HepG2 (cell line): ENCODE data around the gene SERPINB10. TPM values are rescaled to one million over a fixed set of nuclear protein-coding genes. Genes with fewer than 3 reads are reported as not detected.

Source experiments
- ATAC-seq: fragments of 200-7000 bp; cut with Tn5 transposase; 3 replicates; pipeline ENCODE4 v1.9.1; 2020; ENCODE audit warnings: mild to moderate bottlenecking, moderate library complexity
- BruUV-seq: library from RNA; stranded (reverse); fragments of 400-500 nt; replicated peaks from 2 replicates; lab custom pipeline; 2021; lab: Mats Ljungman, UMichigan
- CTCF ChIA-PET: fragments of 300-600 bp; formaldehyde crosslinking; extraction: SDS; loops from one replicate; lab custom pipeline; 2021; ENCODE audit warnings: low total read pairs, inconsistent platforms, low intra/inter-chr PET ratio; lab: Yijun Ruan, JAX
- POLR2A ChIA-PET: fragments of 350-600 bp; sonication (Branson Sonifier 250); formaldehyde crosslinking; loops from one replicate; lab custom pipeline; 2020; ENCODE audit warnings: antibody characterized with exemption, inconsistent platforms; lab: Yijun Ruan, JAX
- DNase-seq: peaks from one replicate; pipeline ENCODE4 v3.0.0-alpha.2; 2015; ENCODE audit warnings: low spot score
- FAIRE-seq: peaks from 3 replicates; lab custom pipeline; 2011; peaks lifted over from hg19 to GRCh38; lab: Jason Lieb, UNC
- H2AFZ ChIP-seq: one replicate; pipeline ENCODE4 v1.6.1; 2011; ENCODE audit warnings: low read length, inconsistent platforms
- H3K27ac ChIP-seq: fragments of 300-600 bp; 3 replicates; pipeline ENCODE4 v1.8.0; 2011; ENCODE audit warnings: mixed run types, mild to moderate bottlenecking, mixed read lengths, low read length, inconsistent platforms; ENCODE audit not compliant: insufficient read depth; ENCODE audit errors: extremely low read length
- H3K27me3 ChIP-seq, 2 experiments: fragments of 200-600 bp in 1 of 2; 2 replicates in 1 of 2; 3 replicates in 1 of 2; pipeline versions ENCODE4 v1.6.0 to v1.8.0; 2011; ENCODE audit warnings: low read length in 2 of 2, mild to moderate bottlenecking in 2 of 2, moderate library complexity in 2 of 2, inconsistent platforms in 1 of 2; ENCODE audit not compliant: insufficient read depth in 2 of 2, control insufficient read depth in 1 of 2
- H3K36me3 ChIP-seq, 2 experiments: fragments of 200-600 bp in 1 of 2; replicated peaks in 1 of 2; 2 replicates in 1 of 2; 3 replicates in 1 of 2; pipeline versions ENCODE4 v1.5.1 to v1.8.0; 2011; ENCODE audit warnings: low read length in 2 of 2, inconsistent platforms in 1 of 2; ENCODE audit not compliant: insufficient read depth in 2 of 2, control insufficient read depth in 1 of 2
- H3K4me1 ChIP-seq: 2 replicates; pipeline ENCODE4 v1.5.1; 2012; ENCODE audit warnings: low read length, inconsistent platforms; ENCODE audit not compliant: insufficient read depth
- H3K4me2 ChIP-seq: 2 replicates; pipeline ENCODE4 v1.6.0; 2011; ENCODE audit warnings: low read depth, low read length, inconsistent platforms
- H3K4me3 ChIP-seq, 3 experiments: fragments of 200-600 bp in 1 of 3; sonication (generic), shearing (Covaris generic) in 1 of 3; replicated peaks in 1 of 3; 2 replicates each; pipeline ENCODE4 v1.5.1; 2011 to 2016; ENCODE audit warnings: low read length in 3 of 3, inconsistent platforms in 2 of 3, low read depth in 2 of 3, mild to moderate bottlenecking in 2 of 3, control low read depth in 1 of 3, mixed read lengths in 1 of 3; ENCODE audit not compliant: insufficient read depth in 1 of 3
- H3K79me2 ChIP-seq: one replicate; pipeline ENCODE4 v1.6.1; 2011; ENCODE audit warnings: low read length, inconsistent platforms; ENCODE audit not compliant: insufficient read depth
- H3K9ac ChIP-seq: 2 replicates; pipeline ENCODE4 v1.6.0; 2011; ENCODE audit warnings: mild to moderate bottlenecking, low read depth, low read length, inconsistent platforms; ENCODE audit not compliant: insufficient read depth
- H3K9me3 ChIP-seq: 2 replicates; pipeline ENCODE4 v1.5.1; 2012; ENCODE audit warnings: mild to moderate bottlenecking, low read length
- H4K20me1 ChIP-seq: 2 replicates; pipeline ENCODE4 v1.6.0; 2011; ENCODE audit warnings: inconsistent platforms, mild to moderate bottlenecking, low read length, moderate library complexity; ENCODE audit not compliant: insufficient read depth
- AGO2 ChIP-seq: fragments of 200-400 bp; formaldehyde crosslinking; optimal IDR thresholded peaks from 2 replicates; pipeline ENCODE3; 2017; ENCODE audit warnings: mild to moderate bottlenecking, low read depth, low read length, moderate library complexity
- ARNT ChIP-seq: fragments of 450-650 bp; IDR thresholded peaks from 2 replicates; pipeline ENCODE4 v1.6.1; 2017
- CHD4 ChIP-seq: fragments of 200-600 bp; sonication (generic); IDR thresholded peaks from 2 replicates; pipeline ENCODE4 v1.7.0; 2017; ENCODE audit warnings: mild to moderate bottlenecking, low read length, borderline replicate concordance
- EHMT2 ChIP-seq: fragments of 200-600 bp; sonication (generic); IDR thresholded peaks from 2 replicates; pipeline ENCODE4 v1.7.0; 2017; ENCODE audit warnings: antibody characterized with exemption, low read depth, low read length, borderline replicate concordance
- MBD4 ChIP-seq: IDR thresholded peaks from 2 replicates; pipeline ENCODE4 v1.6.1; 2012; ENCODE audit warnings: low read length, inconsistent platforms, borderline replicate concordance
- NKX3-1 ChIP-seq: sonication (generic); formaldehyde crosslinking; IDR thresholded peaks from 2 replicates; pipeline ENCODE4 v1.5.0; 2020; ENCODE audit warnings: missing genetic modification reagents
- SCMH1 ChIP-seq: sonication (generic); formaldehyde crosslinking; IDR thresholded peaks from 2 replicates; pipeline ENCODE4 v1.9.0; 2021; ENCODE audit warnings: missing genetic modification reagents, mild to moderate bottlenecking, borderline replicate concordance
- ZHX2 ChIP-seq, 2 experiments: sonication (generic) in 1 of 2; formaldehyde crosslinking in 1 of 2; IDR thresholded peaks; 2 replicates each; pipeline versions ENCODE4 v1.6.1 to v1.9.0; 2014 to 2022; ENCODE audit warnings: antibody characterized with exemption in 1 of 2, borderline replicate concordance in 1 of 2, inconsistent platforms in 1 of 2, low read depth in 1 of 2, missing genetic modification reagents in 1 of 2
- ZNF282 ChIP-seq: fragments of 450-650 bp; IDR thresholded peaks from 2 replicates; pipeline ENCODE4 v1.6.1; 2018; ENCODE audit not compliant: partially characterized antibody
- ZNF441 ChIP-seq: sonication (generic); formaldehyde crosslinking; IDR thresholded peaks from 2 replicates; pipeline ENCODE4 v1.7.0; 2021; ENCODE audit warnings: missing genetic modification reagents, borderline replicate concordance
- ZNF468 ChIP-seq: sonication (generic); formaldehyde crosslinking; IDR thresholded peaks from 2 replicates; pipeline ENCODE4 v1.8.0; 2022; ENCODE audit warnings: mild to moderate bottlenecking, moderate library complexity, missing genetic modification reagents
- ZNF558 ChIP-seq: sonication (generic); formaldehyde crosslinking; IDR thresholded peaks from 2 replicates; pipeline ENCODE4 v1.9.0; 2022; ENCODE audit warnings: mild to moderate bottlenecking, missing genetic modification reagents, borderline replicate concordance
- ZNF614 ChIP-seq: IDR thresholded peaks from 2 replicates; pipeline ENCODE4 v1.6.1; 2018; ENCODE audit warnings: missing biosample characterization, missing genetic modification reagents, inconsistent platforms, borderline replicate concordance
- ZNF766 ChIP-seq: sonication (generic); formaldehyde crosslinking; IDR thresholded peaks from 2 replicates; pipeline ENCODE4 v1.5.0; 2020; ENCODE audit warnings: missing genetic modification reagents, borderline replicate concordance
- ZSCAN30 ChIP-seq: sonication (generic); formaldehyde crosslinking; IDR thresholded peaks from 2 replicates; pipeline ENCODE4 v1.5.0; 2020; ENCODE audit warnings: mild to moderate bottlenecking, missing genetic modification reagents
- WGBS: methylation state at CpG from one replicate; pipeline ENCODE4 v1.1.6; 2017; ENCODE audit warnings: low lambda C conversion rate; 5-methylcytosine and 5-hydroxymethylcytosine counted together
- in situ Hi-C: cut with HindIII; loops from 2 replicates; pipeline ENCODE4 v1.10.0; 2017; ENCODE audit warnings: low pct_unique_long_range_greater_than_20kb; ENCODE audit not compliant: extremely low pct_ligation_motif_present
- intact Hi-C: fragments of 100-400 bp; cut with micrococcal nuclease; formaldehyde crosslinking; loops from one replicate; pipeline ENCODE4 v1.10.0; 2022; ENCODE audit not compliant: unreplicated experiment
- polyA plus RNA-seq, 8 experiments: library from polyadenylated mRNA; depleted of rRNA in 3 of 8; stranded (reverse) in 7 of 8; unstranded in 1 of 8; fragments of >200 nt; fragmentation: Illumina TruSeq in 4 of 8; extraction: Trizol in 4 of 8; gene quantifications; 2 replicates each; pipeline versions ENCODE4 v1.2.1 to v1.2.3, GENCODE V29; 2011 to 2016; ENCODE audit warnings: low read depth in 4 of 8, missing spikeins in 1 of 8, mixed read lengths in 1 of 8; ENCODE audit not compliant: insufficient read depth in 1 of 8
- total RNA-seq, 5 experiments: library from RNA; depleted of rRNA; stranded (reverse); fragments of >200 nt; fragmentation: Illumina TruSeq; extraction: Trizol; gene quantifications; 2 replicates each; pipeline ENCODE4 v1.2.3, GENCODE V29; 2016; ENCODE audit warnings: low read depth in 1 of 5
- TF ChIP-seq, protein P1 (sequence below): sonication (generic); formaldehyde crosslinking; IDR thresholded peaks from 2 replicates; pipeline ENCODE4 v1.5.1; 2020; ENCODE audit warnings: missing genetic modification reagents, mild to moderate bottlenecking, borderline replicate concordance

The SERPINB10 gene
- total and polyA plus RNA-seq, 2 of the 13 experiments (the other 11 are each of a cell fraction or from before 2014, with no cell fraction given), result not detected

DNA sequence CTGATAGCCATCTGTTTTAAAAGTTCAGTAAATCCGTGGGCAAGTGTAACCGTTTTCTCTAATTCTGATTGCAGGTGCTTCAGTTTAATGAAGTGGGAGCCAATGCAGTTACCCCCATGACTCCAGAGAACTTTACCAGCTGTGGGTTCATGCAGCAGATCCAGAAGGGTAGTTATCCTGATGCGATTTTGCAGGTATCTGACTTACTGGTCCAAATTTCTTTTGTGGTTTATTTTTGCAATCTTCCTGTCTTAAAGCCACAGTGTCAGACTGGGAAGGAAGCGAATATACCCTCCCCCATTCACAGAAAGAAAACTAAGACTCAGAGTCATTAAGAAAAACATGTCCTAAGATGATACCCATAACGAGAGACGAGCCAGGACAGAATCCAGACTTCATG, 12.6 kb upstream of the SERPINB10 start (continued):
- no peak for TF ChIP-seq ZHX2 (IDR thresholded peaks at IDR 0.05; ENCODE audit: low read depth)
- TF ChIP-seq ZHX2 (CRISPR knock-in tag; IDR thresholded peaks at IDR 0.05; ENCODE audit: borderline replicate concordance), result no peak
- TF ChIP-seq SCMH1 (CRISPR knock-in tag), result no peak

- FAIRE-seq, result no peak
These were observed 10.7 kb upstream of the SERPINB10 start for GRCh38 chr18:63897072-63897471.

More at GRCh38 chr18:63897072-63897471, 10.7 kb upstream of the SERPINB10 start:
- Histone ChIP-seq H3K79me2 (no peaks in the 10 kb centered on the region), H3K4me2 (no peak overlapping the region), H4K20me1 (no peaks in the 10 kb centered on the region), H2AFZ (no peak overlapping the region), H3K27me3 (0 out of 5 replicates have a peak, but pooled peaks cover 0 to 3% of the 10 kb centered on the region in 2 experiments), H3K27ac (no peak overlapping the region), H3K9me3 (no peaks in the 10 kb centered on the region), H3K4me3 (no peak overlapping the region), H3K36me3 (no peaks in the 10 kb centered on the region), H3K4me1 (no peaks in the 10 kb centered on the region), H3K9ac (no peak overlapping the region)
- in situ Hi-C loops, result loop anchor here (10.0 kb wide), 1 partner anchor 78 kb away; the partner anchor contains the start of gene SERPINB8
- intact Hi-C loops, result no loop called here
- CTCF ChIA-PET, result no interaction called here
- TF ChIP-seq, protein P1, sequence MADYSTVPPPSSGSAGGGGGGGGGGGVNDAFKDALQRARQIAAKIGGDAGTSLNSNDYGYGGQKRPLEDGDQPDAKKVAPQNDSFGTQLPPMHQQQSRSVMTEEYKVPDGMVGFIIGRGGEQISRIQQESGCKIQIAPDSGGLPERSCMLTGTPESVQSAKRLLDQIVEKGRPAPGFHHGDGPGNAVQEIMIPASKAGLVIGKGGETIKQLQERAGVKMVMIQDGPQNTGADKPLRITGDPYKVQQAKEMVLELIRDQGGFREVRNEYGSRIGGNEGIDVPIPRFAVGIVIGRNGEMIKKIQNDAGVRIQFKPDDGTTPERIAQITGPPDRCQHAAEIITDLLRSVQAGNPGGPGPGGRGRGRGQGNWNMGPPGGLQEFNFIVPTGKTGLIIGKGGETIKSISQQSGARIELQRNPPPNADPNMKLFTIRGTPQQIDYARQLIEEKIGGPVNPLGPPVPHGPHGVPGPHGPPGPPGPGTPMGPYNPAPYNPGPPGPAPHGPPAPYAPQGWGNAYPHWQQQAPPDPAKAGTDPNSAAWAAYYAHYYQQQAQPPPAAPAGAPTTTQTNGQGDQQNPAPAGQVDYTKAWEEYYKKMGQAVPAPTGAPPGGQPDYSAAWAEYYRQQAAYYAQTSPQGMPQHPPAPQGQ, result no peak
- TF ChIP-seq NKX3-1 (CRISPR knock-in tag), result no peak
- TF ChIP-seq AGO2, result no peak
- no peak for TF ChIP-seq ARNT
- TF ChIP-seq ZSCAN30 (CRISPR knock-in tag), result no peak
- TF ChIP-seq MBD4, result no peak
- TF ChIP-seq CHD4, result no peak
- no peak for TF ChIP-seq ZNF766
- TF ChIP-seq ZNF558, result no peak
- TF ChIP-seq ZNF441 (CRISPR knock-in tag), result no peak
- no peak for TF ChIP-seq ZNF614 (CRISPR knock-in tag)
- TF ChIP-seq ZNF282, result no peak
- no peak for TF ChIP-seq EHMT2
- no peak for TF ChIP-seq ZNF468
- POLR2A ChIA-PET, result no interaction called here
- WGBS, result 17% methylated on average over 4 of the region's 4 CpGs
- no TSS peak for BruUV-seq
- DNase-seq, result no peak
- no peak for ATAC-seq
